ENCODE measurements around the gene PRKN. TPM values are rescaled to one million over a fixed set of nuclear protein-coding genes. Genes with fewer than 3 reads are reported as not detected.

Gene PRKN
- total RNA-seq, 1 donor from 2014 or later = 4.9 TPM

DNA sequence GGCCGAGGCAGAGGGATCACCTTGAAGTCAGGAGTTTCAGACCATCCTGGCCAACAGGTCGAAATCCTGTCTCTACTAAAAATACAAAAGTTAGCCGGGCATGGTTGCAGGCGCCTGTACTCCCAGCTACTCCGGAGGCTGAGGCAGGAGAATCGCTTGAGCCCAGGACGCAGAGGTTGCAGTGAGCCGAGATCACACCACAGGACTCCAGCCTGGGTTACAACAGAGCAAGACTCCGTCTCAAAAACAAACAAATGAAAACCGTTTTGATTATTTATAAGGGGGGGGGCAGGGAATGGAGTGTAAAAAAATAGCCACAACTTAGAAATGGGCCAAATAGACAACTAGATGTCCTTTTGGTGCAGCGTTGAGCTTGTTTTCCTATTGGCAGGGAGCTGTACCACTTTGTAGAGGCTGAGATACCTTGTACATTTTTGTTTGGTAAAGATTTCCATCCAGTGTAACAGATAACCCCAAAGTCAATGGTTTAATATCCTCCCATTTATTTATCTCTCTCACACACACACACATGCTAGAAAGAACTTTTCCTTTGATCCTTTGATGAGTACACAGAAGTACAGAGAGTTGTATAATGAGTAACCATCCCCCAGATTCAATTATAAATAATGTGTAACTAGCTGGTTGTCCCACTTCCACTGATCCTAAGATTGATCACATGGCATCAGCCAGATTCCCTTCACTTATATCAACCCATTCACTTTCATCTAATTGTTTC is 477.5 kb downstream of the PRKN start:
- Histone ChIP-seq H3K4me1 (no peaks in the 10 kb centered on the region), H3K36me3 (no peaks in the 10 kb centered on the region), H3K9me3 (no peaks in the 10 kb centered on the region), H3K27ac (no peak overlapping the region), H3K27me3 (no peaks in the 10 kb centered on the region), H3K4me3 (no peak overlapping the region)
- TF ChIP-seq, protein P1, sequence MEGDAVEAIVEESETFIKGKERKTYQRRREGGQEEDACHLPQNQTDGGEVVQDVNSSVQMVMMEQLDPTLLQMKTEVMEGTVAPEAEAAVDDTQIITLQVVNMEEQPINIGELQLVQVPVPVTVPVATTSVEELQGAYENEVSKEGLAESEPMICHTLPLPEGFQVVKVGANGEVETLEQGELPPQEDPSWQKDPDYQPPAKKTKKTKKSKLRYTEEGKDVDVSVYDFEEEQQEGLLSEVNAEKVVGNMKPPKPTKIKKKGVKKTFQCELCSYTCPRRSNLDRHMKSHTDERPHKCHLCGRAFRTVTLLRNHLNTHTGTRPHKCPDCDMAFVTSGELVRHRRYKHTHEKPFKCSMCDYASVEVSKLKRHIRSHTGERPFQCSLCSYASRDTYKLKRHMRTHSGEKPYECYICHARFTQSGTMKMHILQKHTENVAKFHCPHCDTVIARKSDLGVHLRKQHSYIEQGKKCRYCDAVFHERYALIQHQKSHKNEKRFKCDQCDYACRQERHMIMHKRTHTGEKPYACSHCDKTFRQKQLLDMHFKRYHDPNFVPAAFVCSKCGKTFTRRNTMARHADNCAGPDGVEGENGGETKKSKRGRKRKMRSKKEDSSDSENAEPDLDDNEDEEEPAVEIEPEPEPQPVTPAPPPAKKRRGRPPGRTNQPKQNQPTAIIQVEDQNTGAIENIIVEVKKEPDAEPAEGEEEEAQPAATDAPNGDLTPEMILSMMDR (IDR thresholded peaks at IDR 0.05) = no peak
- no peak for TF ChIP-seq POLR2AphosphoS5 (IDR thresholded peaks at IDR 0.05; ENCODE audit: insufficient read depth in 1 of 2, low read depth in 1 of 2)
- TF ChIP-seq POLR2A (IDR thresholded peaks at IDR 0.05) = no peak
- intact Hi-C loops (cut with DNase I) = no loop called here
- DNase-seq (ENCODE audit: extremely low spot score in 2 of 2) = no peak

DNA sequence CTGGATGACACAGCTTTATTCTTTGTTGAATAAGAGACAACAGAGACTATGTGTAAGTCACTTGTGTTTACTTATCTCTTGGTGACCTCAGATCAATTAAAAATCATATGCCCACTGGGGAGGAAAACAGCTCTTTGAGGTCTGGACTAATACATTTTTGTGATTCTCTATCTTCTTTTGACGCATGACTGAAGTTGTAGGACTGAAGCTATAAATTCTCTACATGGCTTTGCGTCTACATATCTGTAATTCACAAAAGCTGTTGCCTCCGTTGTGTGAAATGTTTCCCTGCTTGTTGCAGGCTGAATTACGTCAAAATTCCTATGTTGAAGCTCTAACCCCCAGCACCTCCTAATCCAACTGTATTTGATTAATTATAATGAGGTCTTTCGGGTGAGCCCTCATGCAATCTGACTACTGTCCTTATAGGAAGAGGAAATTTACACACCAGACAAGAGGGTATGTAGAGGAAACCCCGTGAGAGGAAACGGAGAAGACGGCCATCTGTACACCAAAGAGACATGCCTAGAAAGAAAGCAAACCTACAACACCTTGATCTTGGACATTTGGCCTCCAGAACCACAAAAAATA is 481.6 kb downstream of the PRKN start:
- H3K9me3 ChIP-seq = no peaks in the 10 kb centered on the region
- no peak for DNase-seq (ENCODE audit: extremely low spot score in 2 of 2)
- TF ChIP-seq POLR2A (IDR thresholded peaks at IDR 0.05) = no peak
- TF ChIP-seq, protein P1 (IDR thresholded peaks at IDR 0.05) = no peak
- TF ChIP-seq POLR2AphosphoS5 (IDR thresholded peaks at IDR 0.05; ENCODE audit: insufficient read depth in 1 of 2, low read depth in 1 of 2) = no peak
- H3K27ac ChIP-seq = no peak overlapping the region
- intact Hi-C loops (cut with DNase I) = no loop called here
- H3K4me1 ChIP-seq = no peaks in the 10 kb centered on the region
- H3K27me3 ChIP-seq = no peaks in the 10 kb centered on the region
- H3K4me3 ChIP-seq = no peak overlapping the region
- no peaks in the 10 kb centered on the region for H3K36me3 ChIP-seq

DNA sequence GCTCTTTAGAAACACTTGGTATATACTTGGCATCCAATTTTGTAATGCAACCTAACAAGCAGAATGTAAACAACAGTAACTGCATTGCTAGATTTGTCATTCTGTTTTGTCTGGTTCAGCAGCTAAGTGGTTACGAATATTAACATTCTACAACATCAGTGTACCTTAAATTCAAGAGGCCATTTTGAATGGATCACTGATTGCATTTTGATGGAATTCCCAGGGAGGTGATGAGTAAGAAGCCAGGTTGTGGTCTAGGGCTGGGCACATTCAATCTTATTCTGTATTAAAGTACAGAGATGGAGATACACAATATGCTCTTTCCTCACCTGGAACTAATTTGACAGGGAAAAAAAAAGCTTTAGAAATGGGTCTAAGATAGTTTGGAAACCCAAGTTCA is 483.5 kb downstream of the PRKN start:
- Histone ChIP-seq H3K27ac (no peak overlapping the region), H3K9me3 (no peaks in the 10 kb centered on the region), H3K4me1 (no peaks in the 10 kb centered on the region), H3K4me3 (no peak overlapping the region), H3K27me3 (no peaks in the 10 kb centered on the region), H3K36me3 (no peaks in the 10 kb centered on the region)
- DNase-seq (ENCODE audit: extremely low spot score in 2 of 2) = no peak
- intact Hi-C loops (cut with DNase I) = no loop called here
- TF ChIP-seq POLR2AphosphoS5 (IDR thresholded peaks at IDR 0.05; ENCODE audit: insufficient read depth in 1 of 2, low read depth in 1 of 2) = no peak
- TF ChIP-seq, protein P1 (IDR thresholded peaks at IDR 0.05) = no peak
- TF ChIP-seq POLR2A (IDR thresholded peaks at IDR 0.05) = no peak

DNA sequence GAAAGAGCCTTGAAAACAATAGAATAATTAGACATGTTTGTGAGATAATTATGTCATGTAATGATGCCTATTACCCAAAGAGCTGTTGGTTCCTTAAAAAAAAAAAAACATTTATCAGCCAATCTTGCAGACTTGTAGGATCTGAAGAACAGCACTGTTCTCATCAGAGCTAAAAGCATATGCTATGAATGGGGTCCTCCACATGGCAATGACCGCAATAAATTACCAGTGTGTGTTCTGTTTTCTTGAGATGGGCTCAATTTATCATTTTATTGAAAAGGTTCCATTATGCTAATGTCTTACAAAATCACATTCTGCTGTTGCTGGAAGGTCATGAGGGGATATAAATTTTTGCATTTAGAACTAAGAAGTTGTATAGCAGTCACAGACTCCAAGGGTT is 484.7 kb downstream of the PRKN start:
- Histone ChIP-seq H3K4me3 (no peak overlapping the region), H3K36me3 (no peaks in the 10 kb centered on the region), H3K4me1 (no peaks in the 10 kb centered on the region), H3K9me3 (no peaks in the 10 kb centered on the region), H3K27ac (no peak overlapping the region), H3K27me3 (no peaks in the 10 kb centered on the region)
- no peak for DNase-seq (ENCODE audit: extremely low spot score in 2 of 2)
- no peak for TF ChIP-seq POLR2AphosphoS5 (IDR thresholded peaks at IDR 0.05; ENCODE audit: insufficient read depth in 1 of 2, low read depth in 1 of 2)
- TF ChIP-seq POLR2A (IDR thresholded peaks at IDR 0.05) = no peak
- TF ChIP-seq, protein P1 (IDR thresholded peaks at IDR 0.05) = no peak
- intact Hi-C loops (cut with DNase I) = no loop called here

DNA sequence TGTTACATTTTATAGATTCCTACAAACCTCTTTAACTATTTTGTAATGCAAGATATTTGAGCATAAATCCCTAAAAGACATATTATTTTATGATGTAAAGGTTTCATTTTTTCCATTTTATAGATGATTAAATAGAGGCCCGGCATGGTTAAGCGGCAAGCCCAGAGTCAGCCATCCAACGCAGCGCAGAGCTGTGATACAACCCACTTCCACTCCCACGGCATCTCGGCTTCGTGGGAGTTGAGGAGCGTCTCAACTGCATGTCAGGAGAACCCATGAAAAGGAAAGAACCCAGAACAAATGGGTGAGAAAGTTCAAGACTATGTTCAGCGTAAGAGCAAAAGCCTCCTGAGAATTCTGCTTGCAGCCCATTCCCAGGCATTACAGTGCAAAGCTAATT is 488.2 kb downstream of the PRKN start:
- no peak for TF ChIP-seq POLR2A (IDR thresholded peaks at IDR 0.05)
- TF ChIP-seq, protein P1 (IDR thresholded peaks at IDR 0.05) = no peak
- no peak for TF ChIP-seq POLR2AphosphoS5 (IDR thresholded peaks at IDR 0.05; ENCODE audit: insufficient read depth in 1 of 2, low read depth in 1 of 2)
- no peaks in the 10 kb centered on the region for H3K27me3 ChIP-seq
- no peaks in the 10 kb centered on the region for H3K9me3 ChIP-seq
- DNase-seq (ENCODE audit: extremely low spot score in 2 of 2) = no peak
- H3K36me3 ChIP-seq = no peaks in the 10 kb centered on the region
- H3K27ac ChIP-seq = no peak overlapping the region
- no peaks in the 10 kb centered on the region for H3K4me1 ChIP-seq
- no peak overlapping the region for H3K4me3 ChIP-seq
- intact Hi-C loops (cut with DNase I) = no loop called here
